KMS-11 (cell line): Measurements from ENCODE around the gene RNF103.

Experiments
- H2AFZ ChIP-seq: fragments of 200-600 bp; sonication (generic); 2 replicates; pipeline ENCODE4 v1.6.1; 2016; ENCODE audit warnings: antibody characterized with exemption, mixed run types, low read depth
- H3K27ac ChIP-seq: fragments of 200-600 bp; sonication (generic); 2 replicates; pipeline ENCODE4 v1.6.1; 2016; ENCODE audit warnings: mild to moderate bottlenecking, mixed run types
- H3K27me3 ChIP-seq: fragments of 200-600 bp; sonication (generic); 2 replicates; pipeline ENCODE4 v1.6.1; 2017; ENCODE audit warnings: mild to moderate bottlenecking, low read depth, mixed run types, moderate library complexity; ENCODE audit not compliant: insufficient read depth
- H3K36me3 ChIP-seq: fragments of 200-600 bp; sonication (generic); 2 replicates; pipeline ENCODE4 v1.6.1; 2017; ENCODE audit warnings: mild to moderate bottlenecking, mixed run types; ENCODE audit not compliant: insufficient read depth
- H3K4me1 ChIP-seq: fragments of 200-600 bp; sonication (generic); 2 replicates; pipeline ENCODE4 v1.6.1; 2016; ENCODE audit warnings: mild to moderate bottlenecking, low read depth, mixed run types; ENCODE audit not compliant: poor library complexity, severe bottlenecking
- H3K4me2 ChIP-seq: fragments of 200-600 bp; sonication (generic); 2 replicates; pipeline ENCODE4 v1.7.0; 2016; ENCODE audit warnings: mild to moderate bottlenecking, mixed run types
- H3K4me3 ChIP-seq: fragments of 200-600 bp; sonication (generic); IDR thresholded peaks from 2 replicates; pipeline ENCODE4 v1.6.1; 2017; ENCODE audit warnings: low read depth, low read length, mixed read lengths; ENCODE audit not compliant: insufficient read depth
- H3K79me2 ChIP-seq: fragments of 200-600 bp; sonication (generic); 2 replicates; pipeline ENCODE4 v1.6.1; 2016; ENCODE audit warnings: low read depth, mixed run types; ENCODE audit not compliant: insufficient read depth
- H3K9ac ChIP-seq: fragments of 200-600 bp; sonication (generic); 2 replicates; pipeline ENCODE4 v1.6.1; 2016; ENCODE audit warnings: mild to moderate bottlenecking, mixed run types
- H4K20me1 ChIP-seq: fragments of 200-600 bp; sonication (generic); 2 replicates; pipeline ENCODE4 v1.6.1; 2016; ENCODE audit warnings: mild to moderate bottlenecking, mixed run types; ENCODE audit not compliant: insufficient read depth
- CTCF ChIP-seq: fragments of 200-600 bp; sonication (generic); conservative IDR thresholded peaks from 2 replicates; pipeline ENCODE4 v1.6.1; 2017; ENCODE audit warnings: low read depth, mild to moderate bottlenecking, antibody characterized with exemption, low read length, moderate library complexity, mixed read lengths

The RNF103 gene

GRCh38 chr2:86566158-86566820 is 57.4 kb downstream of the RNF103 start:
- H2AFZ ChIP-seq: no peak overlapping the region

GRCh38 chr2:86563650-86564061 is 60.0 kb downstream of the RNF103 start:
- TF ChIP-seq CTCF: no peak
- Histone ChIP-seq H3K4me3 (no peak overlapping the region), H3K9ac (peak overlapping the region; percentile 97; the same call in 1 of the 2 replicates), H3K36me3 (no peaks in the 10 kb centered on the region), H3K79me2 (peaks cover 31% of the 10 kb centered on the region), H3K4me1 (peaks cover 15% of the 10 kb centered on the region), H3K27ac (peak overlapping the region; percentile 93), H4K20me1 (no peaks in the 10 kb centered on the region), H2AFZ (peak overlapping the region; percentile 85), H3K27me3 (no peaks in the 10 kb centered on the region), H3K4me2 (peak overlapping the region; percentile 60)

More at GRCh38 chr2:86566158-86566820, 57.4 kb downstream of the RNF103 start:
- Histone ChIP-seq H3K9ac (no peak overlapping the region), H3K27me3 (no peaks in the 10 kb centered on the region), H3K4me2 (no peak overlapping the region), H3K4me3 (no peak overlapping the region), H3K4me1 (peaks cover 15% of the 10 kb centered on the region), H3K79me2 (peaks cover 14% of the 10 kb centered on the region), H3K27ac (no peak overlapping the region), H3K36me3 (no peaks in the 10 kb centered on the region), H4K20me1 (no peaks in the 10 kb centered on the region)
- no peak for TF ChIP-seq CTCF

GRCh38 chr2:86562922-86563649 is 60.6 kb downstream of the RNF103 start, which contains the start of gene CHMP3:
Gene CHMP3, minus strand, starts transcription at chr2:86563443. Its CDS starts 95 bp downstream, at chr2:86563348.
- H3K9ac ChIP-seq: peak within 1 kb of the TSS; percentile 97

GRCh38 chr2:86562485-86562921 is 61.2 kb downstream of the RNF103 start:
- TF ChIP-seq CTCF: no peak
- H3K27ac ChIP-seq: peak overlapping the region; percentile 93
- H3K4me1 ChIP-seq: peaks cover 15% of the 10 kb centered on the region
- peak overlapping the region; percentile 85 for H2AFZ ChIP-seq
- no peaks in the 10 kb centered on the region for H4K20me1 ChIP-seq
- peak overlapping the region; percentile 93 for H3K4me2 ChIP-seq
- H3K27me3 ChIP-seq: no peaks in the 10 kb centered on the region
- peak overlapping the region; percentile 97 for H3K9ac ChIP-seq
- H3K4me3 ChIP-seq: peak overlapping the region; percentile 89
- peaks cover 31% of the 10 kb centered on the region for H3K79me2 ChIP-seq
- H3K36me3 ChIP-seq: no peaks in the 10 kb centered on the region

More at GRCh38 chr2:86562922-86563649, 60.6 kb downstream of the RNF103 start, which contains the start of gene CHMP3:
- Histone ChIP-seq H3K27me3 (no peaks in the 10 kb centered on the region), H3K27ac (peak within 1 kb of the TSS; percentile 93), H3K4me1 (peaks cover 15% of the 10 kb centered on the region), H3K36me3 (no peaks in the 10 kb centered on the region), H2AFZ (peak within 1 kb of the TSS; percentile 85), H3K4me3 (peak within 1 kb of the TSS; percentile 89), H4K20me1 (no peaks in the 10 kb centered on the region), H3K79me2 (peaks cover 31% of the 10 kb centered on the region), H3K4me2 (peak within 1 kb of the TSS; percentile 93)
- TF ChIP-seq CTCF: no peak
